ENCODE data around the gene STKLD1. TPM values are rescaled to one million over a fixed set of nuclear protein-coding genes. Genes with fewer than 3 reads are reported as not detected.

The STKLD1 gene
- total and polyA plus RNA-seq, 9 of the 15 experiments (the other 6 are each of a cell fraction or from before 2014, with no cell fraction given): 0.10 to 0.65 (median 0.33) TPM; not detected in 2

DNA sequence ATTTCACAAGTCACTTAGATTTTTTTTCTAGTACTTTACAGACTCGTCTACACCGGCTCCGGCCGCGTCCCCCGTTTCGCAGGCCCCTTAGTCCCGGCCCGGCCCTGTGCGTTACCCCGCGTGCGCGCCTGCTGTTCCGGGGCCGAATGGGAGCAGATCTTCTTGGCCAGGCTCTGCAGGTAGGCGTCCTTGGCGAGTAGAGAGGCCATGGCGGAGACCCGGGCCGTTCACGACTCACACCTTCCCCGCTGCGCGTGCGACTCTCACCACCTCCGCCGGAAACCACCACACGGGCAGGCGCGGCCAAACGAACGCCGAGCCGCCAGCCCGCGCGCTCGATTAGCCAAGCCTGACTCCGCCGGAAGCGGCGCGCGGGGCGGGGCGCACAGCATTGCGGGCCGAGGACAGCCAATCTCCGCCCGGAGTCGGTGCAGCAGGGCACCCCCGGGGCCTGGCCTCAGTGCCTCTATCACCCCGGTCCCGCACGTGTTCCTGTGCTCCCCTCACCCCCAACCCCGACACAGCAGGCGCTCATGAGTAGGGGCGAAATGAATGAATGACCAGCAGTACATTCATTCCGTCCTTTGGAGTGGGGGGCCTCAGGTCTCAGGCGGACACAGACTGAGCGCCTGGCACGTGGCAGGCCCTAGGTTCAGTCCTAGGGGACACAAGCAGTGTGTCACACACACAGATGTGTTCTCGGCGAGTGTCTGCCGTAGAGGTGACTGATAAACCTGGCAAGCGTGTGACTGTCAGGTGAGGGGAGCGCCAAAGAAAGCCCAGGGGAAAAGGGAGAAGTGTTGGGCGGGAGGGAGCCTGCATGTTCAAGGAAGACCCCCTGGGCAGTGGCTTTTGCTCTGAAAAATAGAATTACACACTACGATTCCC lies 40.0 kb upstream of the STKLD1 start, which contains the start of gene SURF6 (continued):
- peak in 1 of 2 experiments; percentile 61; a peak in 1 of 4 replicates for TF ChIP-seq FOXA3 (CRISPR knock-in tag; conservative IDR thresholded peaks at IDR 0.05 in 1 of 2, IDR thresholded peaks at IDR 0.05 in 1 of 2)
- no peak for TF ChIP-seq SNIP1 (IDR thresholded peaks at IDR 0.05; ENCODE audit: low read depth)
- peak; percentile 80 to 92 for TF ChIP-seq FOXK2 (conservative IDR thresholded peaks at IDR 0.05 in 1 of 2, IDR thresholded peaks at IDR 0.05 in 1 of 2; ENCODE audit: low read depth in 2 of 2)
- TF ChIP-seq RNF2 (IDR thresholded peaks at IDR 0.05): peak; percentile 92
- no peak for TF ChIP-seq MAFF (IDR thresholded peaks at IDR 0.05; ENCODE audit: low read length)
- no peak for TF ChIP-seq PURB (CRISPR knock-in tag; IDR thresholded peaks at IDR 0.05; ENCODE audit: low read depth)
- peak; percentile 87 for TF ChIP-seq HCFC1 (IDR thresholded peaks at IDR 0.05; ENCODE audit: low read depth, low read length)
- TF ChIP-seq, protein P1, sequence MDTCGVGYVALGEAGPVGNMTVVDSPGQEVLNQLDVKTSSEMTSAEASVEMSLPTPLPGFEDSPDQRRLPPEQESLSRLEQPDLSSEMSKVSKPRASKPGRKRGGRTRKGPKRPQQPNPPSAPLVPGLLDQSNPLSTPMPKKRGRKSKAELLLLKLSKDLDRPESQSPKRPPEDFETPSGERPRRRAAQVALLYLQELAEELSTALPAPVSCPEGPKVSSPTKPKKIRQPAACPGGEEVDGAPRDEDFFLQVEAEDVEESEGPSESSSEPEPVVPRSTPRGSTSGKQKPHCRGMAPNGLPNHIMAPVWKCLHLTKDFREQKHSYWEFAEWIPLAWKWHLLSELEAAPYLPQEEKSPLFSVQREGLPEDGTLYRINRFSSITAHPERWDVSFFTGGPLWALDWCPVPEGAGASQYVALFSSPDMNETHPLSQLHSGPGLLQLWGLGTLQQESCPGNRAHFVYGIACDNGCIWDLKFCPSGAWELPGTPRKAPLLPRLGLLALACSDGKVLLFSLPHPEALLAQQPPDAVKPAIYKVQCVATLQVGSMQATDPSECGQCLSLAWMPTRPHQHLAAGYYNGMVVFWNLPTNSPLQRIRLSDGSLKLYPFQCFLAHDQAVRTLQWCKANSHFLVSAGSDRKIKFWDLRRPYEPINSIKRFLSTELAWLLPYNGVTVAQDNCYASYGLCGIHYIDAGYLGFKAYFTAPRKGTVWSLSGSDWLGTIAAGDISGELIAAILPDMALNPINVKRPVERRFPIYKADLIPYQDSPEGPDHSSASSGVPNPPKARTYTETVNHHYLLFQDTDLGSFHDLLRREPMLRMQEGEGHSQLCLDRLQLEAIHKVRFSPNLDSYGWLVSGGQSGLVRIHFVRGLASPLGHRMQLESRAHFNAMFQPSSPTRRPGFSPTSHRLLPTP (IDR thresholded peaks at IDR 0.05; ENCODE audit: borderline replicate concordance, extremely low read depth, insufficient read length): no peak
- TF ChIP-seq ARNT (IDR thresholded peaks at IDR 0.05): no peak
- TF ChIP-seq POLR3A (IDR thresholded peaks at IDR 0.05; ENCODE audit: borderline replicate concordance, extremely low read depth, insufficient read depth, insufficient read length): no peak
- peak; percentile 99 for TF ChIP-seq RB1 (IDR thresholded peaks at IDR 0.05; ENCODE audit: low read depth)
- TF ChIP-seq ZC3H8 (IDR thresholded peaks at IDR 0.05): no peak
- no peak for TF ChIP-seq PBX2 (CRISPR knock-in tag; IDR thresholded peaks at IDR 0.05; ENCODE audit: low read depth)
- TF ChIP-seq PBX2 (tag; conservative IDR thresholded peaks at IDR 0.05; ENCODE audit: low read depth): no peak
- peak; percentile 84 for TF ChIP-seq TAF1 (IDR thresholded peaks at IDR 0.05; ENCODE audit: control insufficient read depth, extremely low read depth, insufficient read depth, low read length, severe bottlenecking)
- TF ChIP-seq KAT8 (IDR thresholded peaks at IDR 0.05; ENCODE audit: low read depth): no peak
- no peak for TF ChIP-seq ZNF444 (CRISPR knock-in tag; IDR thresholded peaks at IDR 0.05)
- 0 out of 2 replicates have a peak, but pooled peaks have one; percentile 51 for TF ChIP-seq SREBF2 (CRISPR knock-in tag; IDR thresholded peaks at IDR 0.05)
- no peak for TF ChIP-seq TARDBP (IDR thresholded peaks at IDR 0.05)
- TF ChIP-seq HNRNPLL (IDR thresholded peaks at IDR 0.05; ENCODE audit: low read depth, low read length, poor library complexity, severe bottlenecking): peak; percentile 53
- TF ChIP-seq GTF2F1 (IDR thresholded peaks at IDR 0.05; ENCODE audit: low read depth, low read length): no peak

Data from K562 (cell line).